HPDE6-E6E7 (cell line): Measurements from ENCODE around the gene MRAP.
"Not testable (repeated sequence)": the region's sequence is repeated elsewhere in the genome, so short reads cannot be mapped to it uniquely, and the experiment has no call there.

Source experiments
- DNase-seq: peaks from one replicate; pipeline ENCODE4 v3.0.0; 2011; ENCODE audit warnings: missing footprints; ENCODE audit errors: extremely low spot score

Gene MRAP

GRCh38 chr21:32300117-32300681 is 1.5 kb downstream of the MRAP start:
- DNase-seq: no peak

- no peak for DNase-seq
Measured at GRCh38 chr21:32301596-32301995, 2.9 kb downstream of the MRAP start.

- no peak for DNase-seq
Measured at GRCh38 chr21:32302560-32302959, 3.9 kb downstream of the MRAP start.

GRCh38 chr21:32303385-32303784 is 4.7 kb downstream of the MRAP start:
- DNase-seq: no peak

- no peak for DNase-seq
Measured at GRCh38 chr21:32304998-32305397, 6.3 kb downstream of the MRAP start.

GRCh38 chr21:32306021-32306780 is 7.5 kb downstream of the MRAP start:
- DNase-seq: no peak

GRCh38 chr21:32307706-32308105 is 9.1 kb downstream of the MRAP start:
- no peak for DNase-seq

- DNase-seq: no peak
Measured at GRCh38 chr21:32308696-32309095, 10.0 kb downstream of the MRAP start.

GRCh38 chr21:32309906-32310460 is 11.3 kb downstream of the MRAP start:
- no peak for DNase-seq

GRCh38 chr21:32310976-32311375 is 12.3 kb downstream of the MRAP start:
- DNase-seq: not testable (repeated sequence)

- no peak for DNase-seq
Measured at GRCh38 chr21:32311621-32312020, 13.0 kb downstream of the MRAP start.

GRCh38 chr21:32312326-32312725 is 13.7 kb downstream of the MRAP start:
- no peak for DNase-seq

GRCh38 chr21:32312976-32313375 is 14.3 kb downstream of the MRAP start:
- no peak for DNase-seq

- DNase-seq: no peak
Measured at GRCh38 chr21:32314806-32315205, 16.2 kb downstream of the MRAP start.

GRCh38 chr21:32315511-32316281 is 17.0 kb downstream of the MRAP start:
- DNase-seq: no peak

GRCh38 chr21:32316361-32317215 is 17.9 kb downstream of the MRAP start:
- DNase-seq: no peak

- DNase-seq: no peak
Measured at GRCh38 chr21:32317726-32318125, 19.1 kb downstream of the MRAP start.

- no peak for DNase-seq
Measured at GRCh38 chr21:32319012-32319411, 20.4 kb downstream of the MRAP start.

GRCh38 chr21:32320059-32320458 is 21.4 kb downstream of the MRAP start:
- DNase-seq: no peak

GRCh38 chr21:32320726-32321125 is 22.1 kb downstream of the MRAP start:
- no peak for DNase-seq

- no peak for DNase-seq
Measured at GRCh38 chr21:32321480-32321879, 22.8 kb downstream of the MRAP start.

GRCh38 chr21:32322103-32322502 is 23.4 kb downstream of the MRAP start:
- no peak for DNase-seq
